Measurements from ENCODE around the gene PRKCA. TPM values are rescaled to one million over a fixed set of nuclear protein-coding genes. Genes with fewer than 3 reads are reported as not detected.

The PRKCA gene
- total and polyA plus RNA-seq, 2 experiments from 2014 or later, result 6.4 to 35.4 TPM

- Histone ChIP-seq H2AFZ (no peak overlapping the region; the same call in 1 of the 2 replicates), H4K20me1 (replicated peaks; ENCODE audit: insufficient read depth) (no peaks in the 10 kb centered on the region), H3K27me3 (ENCODE audit: insufficient read depth) (no peaks in the 10 kb centered on the region), H3K4me1 (ENCODE audit: insufficient read depth) (peaks cover 23% of the 10 kb centered on the region), H3K79me2 (replicated peaks; ENCODE audit: insufficient read depth) (no peaks in the 10 kb centered on the region), H3K27ac (ENCODE audit: low read depth) (no peak overlapping the region), H3K4me2 (no peak overlapping the region), H3K36me3 (ENCODE audit: insufficient read depth) (no peaks in the 10 kb centered on the region), H3K4me3 (no peak overlapping the region), H3K9me2 (ENCODE audit: insufficient read depth) (0 out of 2 replicates have a peak, but pooled peaks cover 7% of the 10 kb centered on the region), H3F3A (replicated peaks; ENCODE audit: low read depth) (no peaks in the 10 kb centered on the region)
- Mint-ChIP-seq H3K27ac (no peak overlapping the region), H3K4me1 (peaks cover 70% of the 10 kb centered on the region), H3K27me3 (ENCODE audit: insufficient read depth, low read depth, poor library complexity) (peaks cover 14% of the 10 kb centered on the region), H3K4me3 (no peak overlapping the region), H3K36me3 (ENCODE audit: low read depth) (no peaks in the 10 kb centered on the region), H3K9me3 (no peaks in the 10 kb centered on the region)
- ATAC-seq (no peak), DNase-seq (ENCODE audit: low spot score) (no peak)
- TF ChIP-seq STAT1 (IDR thresholded peaks at IDR 0.05; ENCODE audit: unreplicated experiment) (no peak), ZNF331 (CRISPR knock-in tag; IDR thresholded peaks at IDR 0.05; ENCODE audit: low read depth) (no peak), ZNF114 (CRISPR knock-in tag; IDR thresholded peaks at IDR 0.05) (no peak), NANOG (IDR thresholded peaks at IDR 0.05; ENCODE audit: borderline replicate concordance) (no peak), EZH2phosphoT487 (IDR thresholded peaks at IDR 0.05; ENCODE audit: unreplicated experiment) (no peak), CREB1 (CRISPR knock-in tag; IDR thresholded peaks at IDR 0.05; ENCODE audit: low read depth) (no peak), POLR2AphosphoS5 (IDR thresholded peaks at IDR 0.05; ENCODE audit: low read depth) (no peak), ETS1 (IDR thresholded peaks at IDR 0.05) (no peak)
- TF ChIP-seq, protein P1, sequence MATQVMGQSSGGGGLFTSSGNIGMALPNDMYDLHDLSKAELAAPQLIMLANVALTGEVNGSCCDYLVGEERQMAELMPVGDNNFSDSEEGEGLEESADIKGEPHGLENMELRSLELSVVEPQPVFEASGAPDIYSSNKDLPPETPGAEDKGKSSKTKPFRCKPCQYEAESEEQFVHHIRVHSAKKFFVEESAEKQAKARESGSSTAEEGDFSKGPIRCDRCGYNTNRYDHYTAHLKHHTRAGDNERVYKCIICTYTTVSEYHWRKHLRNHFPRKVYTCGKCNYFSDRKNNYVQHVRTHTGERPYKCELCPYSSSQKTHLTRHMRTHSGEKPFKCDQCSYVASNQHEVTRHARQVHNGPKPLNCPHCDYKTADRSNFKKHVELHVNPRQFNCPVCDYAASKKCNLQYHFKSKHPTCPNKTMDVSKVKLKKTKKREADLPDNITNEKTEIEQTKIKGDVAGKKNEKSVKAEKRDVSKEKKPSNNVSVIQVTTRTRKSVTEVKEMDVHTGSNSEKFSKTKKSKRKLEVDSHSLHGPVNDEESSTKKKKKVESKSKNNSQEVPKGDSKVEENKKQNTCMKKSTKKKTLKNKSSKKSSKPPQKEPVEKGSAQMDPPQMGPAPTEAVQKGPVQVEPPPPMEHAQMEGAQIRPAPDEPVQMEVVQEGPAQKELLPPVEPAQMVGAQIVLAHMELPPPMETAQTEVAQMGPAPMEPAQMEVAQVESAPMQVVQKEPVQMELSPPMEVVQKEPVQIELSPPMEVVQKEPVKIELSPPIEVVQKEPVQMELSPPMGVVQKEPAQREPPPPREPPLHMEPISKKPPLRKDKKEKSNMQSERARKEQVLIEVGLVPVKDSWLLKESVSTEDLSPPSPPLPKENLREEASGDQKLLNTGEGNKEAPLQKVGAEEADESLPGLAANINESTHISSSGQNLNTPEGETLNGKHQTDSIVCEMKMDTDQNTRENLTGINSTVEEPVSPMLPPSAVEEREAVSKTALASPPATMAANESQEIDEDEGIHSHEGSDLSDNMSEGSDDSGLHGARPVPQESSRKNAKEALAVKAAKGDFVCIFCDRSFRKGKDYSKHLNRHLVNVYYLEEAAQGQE (IDR thresholded peaks at IDR 0.05; ENCODE audit: unreplicated experiment), result no peak
Observed at GRCh38 chr17:66720027-66720426, 417.6 kb downstream of the PRKCA start.

GRCh38 chr17:66720567-66720966 lies 418.2 kb downstream of the PRKCA start:
- Histone ChIP-seq H3K36me3 (ENCODE audit: insufficient read depth) (no peaks in the 10 kb centered on the region), H3K4me2 (no peak overlapping the region), H3K4me1 (ENCODE audit: insufficient read depth) (peaks cover 18% of the 10 kb centered on the region), H3K27me3 (ENCODE audit: insufficient read depth) (no peaks in the 10 kb centered on the region), H3K9me2 (ENCODE audit: insufficient read depth) (0 out of 2 replicates have a peak, but pooled peaks cover 7% of the 10 kb centered on the region), H3F3A (replicated peaks; ENCODE audit: low read depth) (no peaks in the 10 kb centered on the region), H2AFZ (no peak overlapping the region), H4K20me1 (replicated peaks; ENCODE audit: insufficient read depth) (no peaks in the 10 kb centered on the region), H3K79me2 (replicated peaks; ENCODE audit: insufficient read depth) (no peaks in the 10 kb centered on the region), H3K4me3 (no peak overlapping the region), H3K27ac (ENCODE audit: low read depth) (no peak overlapping the region)
- no peak overlapping the region for H3K4me3 Mint-ChIP-seq
- H3K9me3 Mint-ChIP-seq, result no peaks in the 10 kb centered on the region
- DNase-seq (ENCODE audit: low spot score) (no peak), ATAC-seq (no peak)
- H3K27ac Mint-ChIP-seq, result no peak overlapping the region
- H3K36me3 Mint-ChIP-seq (ENCODE audit: low read depth), result no peaks in the 10 kb centered on the region
- peaks cover 68% of the 10 kb centered on the region for H3K4me1 Mint-ChIP-seq
- H3K27me3 Mint-ChIP-seq (ENCODE audit: insufficient read depth, low read depth, poor library complexity), result peaks cover 14% of the 10 kb centered on the region
- TF ChIP-seq ZNF331 (CRISPR knock-in tag; IDR thresholded peaks at IDR 0.05; ENCODE audit: low read depth) (no peak), JUNB (IDR thresholded peaks at IDR 0.05; ENCODE audit: unreplicated experiment) (no peak), CREB1 (CRISPR knock-in tag; IDR thresholded peaks at IDR 0.05; ENCODE audit: low read depth) (no peak), ZNF114 (CRISPR knock-in tag; IDR thresholded peaks at IDR 0.05) (no peak), ETS1 (IDR thresholded peaks at IDR 0.05) (no peak), EZH2 (IDR thresholded peaks at IDR 0.05; ENCODE audit: low read depth, unreplicated experiment) (no peak)
